KMS-11 (cell line): ENCODE data around the gene TBC1D32.
"Not testable (repeated sequence)": the region's sequence is repeated elsewhere in the genome, so short reads cannot be mapped to it uniquely, and the experiment has no call there.

ENCODE experiments used
- H2AFZ ChIP-seq: fragments of 200-600 bp; sonication (generic); 2 replicates; pipeline ENCODE4 v1.6.1; 2016; ENCODE audit warnings: antibody characterized with exemption, mixed run types, low read depth
- H3K27ac ChIP-seq: fragments of 200-600 bp; sonication (generic); 2 replicates; pipeline ENCODE4 v1.6.1; 2016; ENCODE audit warnings: mild to moderate bottlenecking, mixed run types
- H3K27me3 ChIP-seq: fragments of 200-600 bp; sonication (generic); 2 replicates; pipeline ENCODE4 v1.6.1; 2017; ENCODE audit warnings: mild to moderate bottlenecking, low read depth, mixed run types, moderate library complexity; ENCODE audit not compliant: insufficient read depth
- H3K36me3 ChIP-seq: fragments of 200-600 bp; sonication (generic); 2 replicates; pipeline ENCODE4 v1.6.1; 2017; ENCODE audit warnings: mild to moderate bottlenecking, mixed run types; ENCODE audit not compliant: insufficient read depth
- H3K4me1 ChIP-seq: fragments of 200-600 bp; sonication (generic); 2 replicates; pipeline ENCODE4 v1.6.1; 2016; ENCODE audit warnings: mild to moderate bottlenecking, low read depth, mixed run types; ENCODE audit not compliant: poor library complexity, severe bottlenecking
- H3K4me2 ChIP-seq: fragments of 200-600 bp; sonication (generic); 2 replicates; pipeline ENCODE4 v1.7.0; 2016; ENCODE audit warnings: mild to moderate bottlenecking, mixed run types
- H3K4me3 ChIP-seq: fragments of 200-600 bp; sonication (generic); IDR thresholded peaks from 2 replicates; pipeline ENCODE4 v1.6.1; 2017; ENCODE audit warnings: low read depth, low read length, mixed read lengths; ENCODE audit not compliant: insufficient read depth
- H3K79me2 ChIP-seq: fragments of 200-600 bp; sonication (generic); 2 replicates; pipeline ENCODE4 v1.6.1; 2016; ENCODE audit warnings: low read depth, mixed run types; ENCODE audit not compliant: insufficient read depth
- H3K9ac ChIP-seq: fragments of 200-600 bp; sonication (generic); 2 replicates; pipeline ENCODE4 v1.6.1; 2016; ENCODE audit warnings: mild to moderate bottlenecking, mixed run types
- H4K20me1 ChIP-seq: fragments of 200-600 bp; sonication (generic); 2 replicates; pipeline ENCODE4 v1.6.1; 2016; ENCODE audit warnings: mild to moderate bottlenecking, mixed run types; ENCODE audit not compliant: insufficient read depth
- CTCF ChIP-seq: fragments of 200-600 bp; sonication (generic); conservative IDR thresholded peaks from 2 replicates; pipeline ENCODE4 v1.6.1; 2017; ENCODE audit warnings: low read depth, mild to moderate bottlenecking, antibody characterized with exemption, low read length, moderate library complexity, mixed read lengths

TBC1D32 gene

GRCh38 chr6:121319112-121319553 lies 15.1 kb downstream of the TBC1D32 start:
- Histone ChIP-seq H3K4me2 (no peak overlapping the region), H3K36me3 (no peaks in the 10 kb centered on the region), H4K20me1 (no peaks in the 10 kb centered on the region), H2AFZ (no peak overlapping the region), H3K4me3 (no peak overlapping the region), H3K4me1 (no peaks in the 10 kb centered on the region), H3K79me2 (no peaks in the 10 kb centered on the region), H3K27ac (no peak overlapping the region), H3K9ac (no peak overlapping the region), H3K27me3 (no peaks in the 10 kb centered on the region)
- no peak for TF ChIP-seq CTCF

- H3K27me3 ChIP-seq = no peaks in the 10 kb centered on the region
- no peak overlapping the region for H3K4me3 ChIP-seq
- no peaks in the 10 kb centered on the region for H3K79me2 ChIP-seq
- no peak overlapping the region for H2AFZ ChIP-seq
- H3K4me1 ChIP-seq = no peaks in the 10 kb centered on the region
- TF ChIP-seq CTCF = no peak
- no peaks in the 10 kb centered on the region for H3K36me3 ChIP-seq
- no peaks in the 10 kb centered on the region for H4K20me1 ChIP-seq
- H3K4me2 ChIP-seq = no peak overlapping the region
- no peak overlapping the region for H3K27ac ChIP-seq
- H3K9ac ChIP-seq = no peak overlapping the region
Observed at GRCh38 chr6:121314381-121315112, 19.7 kb downstream of the TBC1D32 start.

- not testable (repeated sequence) for H3K36me3 ChIP-seq, H3K4me3 ChIP-seq, H3K9ac ChIP-seq, H3K4me1 ChIP-seq, H3K27me3 ChIP-seq, H3K79me2 ChIP-seq, H3K27ac ChIP-seq, H2AFZ ChIP-seq, H3K4me2 ChIP-seq, H4K20me1 ChIP-seq
Observed at GRCh38 chr6:121311814-121312213, 22.5 kb downstream of the TBC1D32 start.

- no peak for TF ChIP-seq CTCF
- Histone ChIP-seq H3K4me3 (no peak overlapping the region), H3K27me3 (no peaks in the 10 kb centered on the region), H3K9ac (no peak overlapping the region), H2AFZ (no peak overlapping the region), H3K79me2 (no peaks in the 10 kb centered on the region), H4K20me1 (no peaks in the 10 kb centered on the region), H3K4me1 (no peaks in the 10 kb centered on the region), H3K36me3 (no peaks in the 10 kb centered on the region), H3K4me2 (no peak overlapping the region), H3K27ac (no peak overlapping the region)
Observed at GRCh38 chr6:121310495-121310894, 23.8 kb downstream of the TBC1D32 start.

- H3K4me1 ChIP-seq = no peaks in the 10 kb centered on the region
- H3K27me3 ChIP-seq = no peaks in the 10 kb centered on the region
- H3K4me3 ChIP-seq = no peak overlapping the region
- no peaks in the 10 kb centered on the region for H4K20me1 ChIP-seq
- no peaks in the 10 kb centered on the region for H3K36me3 ChIP-seq
- H2AFZ ChIP-seq = no peak overlapping the region
- H3K4me2 ChIP-seq = no peak overlapping the region
- H3K27ac ChIP-seq = no peak overlapping the region
- H3K79me2 ChIP-seq = no peaks in the 10 kb centered on the region
- no peak for TF ChIP-seq CTCF
- H3K9ac ChIP-seq = no peak overlapping the region
Observed at GRCh38 chr6:121309768-121310469, 24.4 kb downstream of the TBC1D32 start.
